Esophagus (tissue), 2 donors: ENCODE results near the gene STK11IP. TPM values are rescaled to one million over a fixed set of nuclear protein-coding genes. Genes with fewer than 3 reads are reported as not detected.

Source experiments
- H3K27ac ChIP-seq, 2 donors: one replicate each; pipeline ENCODE4 v1.5.1; 2013; ENCODE audit warnings: low read depth in 2 of 2, mild to moderate bottlenecking in 2 of 2, inconsistent platforms in 1 of 2, low read length in 1 of 2, moderate library complexity in 1 of 2
- H3K27me3 ChIP-seq, 2 donors: one replicate each; pipeline ENCODE4 v1.6.1; 2013; ENCODE audit warnings: low read length in 2 of 2, control low read depth in 1 of 2, mild to moderate bottlenecking in 1 of 2; ENCODE audit not compliant: insufficient read depth in 2 of 2, control insufficient read depth in 1 of 2
- H3K36me3 ChIP-seq, 2 donors: one replicate each; pipeline ENCODE4 v1.6.1; 2013; ENCODE audit warnings: low read length in 1 of 2; ENCODE audit not compliant: control insufficient read depth in 2 of 2, insufficient read depth in 2 of 2
- H3K4me1 ChIP-seq, 2 donors: one replicate each; pipeline ENCODE4 v1.6.1; 2013; ENCODE audit warnings: low read length in 1 of 2; ENCODE audit not compliant: control insufficient read depth in 2 of 2, insufficient read depth in 2 of 2
- H3K4me3 ChIP-seq, 2 donors: one replicate each; pipeline ENCODE4 v1.5.1; 2013; ENCODE audit warnings: low read length in 2 of 2, mild to moderate bottlenecking in 2 of 2, low read depth in 1 of 2, moderate library complexity in 1 of 2
- H3K9me3 ChIP-seq, 2 donors: one replicate each; pipeline ENCODE4 v1.6.1; 2013; ENCODE audit warnings: mild to moderate bottlenecking in 2 of 2, low read depth in 1 of 2, low read length in 1 of 2, moderate library complexity in 1 of 2; ENCODE audit not compliant: control insufficient read depth in 2 of 2, insufficient read depth in 1 of 2
- WGBS, 2 donors: extraction: QIAGEN DNeasy Blood & Tissue Kit; methylation state at CpG; one replicate each; pipeline ENCODE4 v1.1.7; 2013; 5-methylcytosine and 5-hydroxymethylcytosine counted together
- polyA plus RNA-seq, 2 donors: library from polyadenylated mRNA; stranded (reverse); fragments of 200-250 nt; gene quantifications; one replicate each; pipeline ENCODE4 v1.2.3, GENCODE V29; 2013
- donor health status: healthy with polysubstance abuse.
- donor health status: Bipolar disorder and iron deficiency.

Gene STK11IP
- polyA plus RNA-seq, 2 donors = 17.0 to 25.5 TPM

GRCh38 chr2:219625179-219625578 lies 27.5 kb downstream of the STK11IP start:
- 93 to 95% methylated on average over 5 of the region's 5 CpGs for WGBS, 2 donors
- peaks cover 0 to 4% of the 10 kb centered on the region in 2 donors for H3K27me3 ChIP-seq
- no peaks in the 10 kb centered on the region for H3K9me3 ChIP-seq
- no peak overlapping the region for H3K4me3 ChIP-seq
- H3K27ac ChIP-seq = no peak overlapping the region
- H3K4me1 ChIP-seq = peaks cover 1 to 2% of the 10 kb centered on the region in 2 donors
- H3K36me3 ChIP-seq = no peaks in the 10 kb centered on the region

- Histone ChIP-seq H3K9me3 (no peaks in the 10 kb centered on the region), H3K36me3 (no peaks in the 10 kb centered on the region), H3K4me1 (peaks cover 1 to 2% of the 10 kb centered on the region in 2 donors), H3K4me3 (no peak overlapping the region), H3K27ac (no peak overlapping the region), H3K27me3 (no peaks in the 10 kb centered on the region)
- WGBS, 2 donors = 80 to 83% methylated on average over 8 of the region's 8 CpGs
These were observed 28.9 kb downstream of the STK11IP start for GRCh38 chr2:219626540-219626939.

DNA sequence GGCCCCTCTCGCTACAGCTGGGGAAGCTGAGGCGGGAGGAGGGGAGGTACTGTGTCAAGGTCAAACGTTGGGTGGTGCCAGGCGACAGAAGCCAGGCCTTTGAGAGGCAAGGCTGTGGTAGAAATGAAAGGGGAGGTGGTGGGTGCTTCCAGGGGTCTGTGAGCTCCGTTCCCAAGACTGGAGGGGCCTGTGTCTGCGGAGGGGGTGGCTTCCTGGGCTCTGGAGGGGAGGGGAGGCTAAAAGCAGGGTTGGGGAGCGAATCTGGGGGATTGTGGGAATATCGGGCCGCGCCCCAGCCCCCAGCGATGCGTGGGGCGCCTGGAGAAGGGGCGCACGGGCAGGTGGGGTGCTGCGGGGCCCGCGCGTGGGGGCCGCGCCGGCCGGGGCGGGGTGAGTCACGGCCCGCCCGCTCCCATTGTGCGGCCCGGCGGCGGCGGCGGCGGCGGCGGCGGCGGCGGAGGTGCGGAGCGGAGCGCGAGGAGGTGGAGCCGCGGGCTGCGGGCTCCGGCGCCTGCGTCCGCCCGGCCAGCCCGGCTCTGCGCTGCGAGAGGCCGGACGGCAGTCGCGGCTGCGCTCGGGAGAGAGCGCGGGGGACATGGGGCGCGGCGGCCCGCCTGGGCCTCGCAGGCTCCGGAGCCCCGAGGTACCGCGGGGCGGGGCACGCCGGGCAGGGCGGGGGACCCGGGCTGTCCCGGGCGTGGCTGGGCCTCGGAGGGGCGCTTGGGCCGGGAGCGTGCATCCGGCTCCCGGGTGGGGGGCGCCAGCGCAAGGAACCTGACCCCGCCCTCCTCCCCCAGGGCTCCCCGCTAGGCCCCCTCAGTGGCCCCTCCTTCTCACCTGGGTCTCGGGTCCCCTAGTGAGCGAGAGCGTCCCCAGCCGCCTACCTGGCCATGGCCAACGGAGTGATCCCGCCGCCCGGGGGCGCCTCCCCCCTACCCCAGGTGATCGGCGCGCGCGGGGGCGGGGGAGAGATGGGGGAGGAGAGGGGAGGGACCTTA lies 29.7 kb downstream of the STK11IP start, which contains the start of gene SLC4A3:
Gene SLC4A3, plus strand, starts transcription at position 528 of the 998 bp plus-strand sequence. Its CDS starts 363 bp downstream, at position 891.
- no peaks in the 10 kb centered on the region for H3K27me3 ChIP-seq
- H3K27ac ChIP-seq = no peak within 1 kb of the TSS
- no peaks in the 10 kb centered on the region for H3K9me3 ChIP-seq
- 3 to 8% methylated on average over 26 to 103 of the region's 103 CpGs for WGBS, 2 donors
- H3K4me1 ChIP-seq = peaks cover 1 to 2% of the 10 kb centered on the region in 2 donors
- peak within 1 kb of the TSS; percentile 47 to 58 for H3K4me3 ChIP-seq
- no peaks in the 10 kb centered on the region for H3K36me3 ChIP-seq

GRCh38 chr2:219628235-219628985 lies 30.8 kb downstream of the STK11IP start:
- no peaks in the 10 kb centered on the region for H3K27me3 ChIP-seq
- H3K4me3 ChIP-seq = peak overlapping the region in 1 of 2 donors; percentile 58

GRCh38 chr2:219628986-219629901 lies 31.6 kb downstream of the STK11IP start:
- Histone ChIP-seq H3K27me3 (no peaks in the 10 kb centered on the region), H3K4me3 (no peak overlapping the region), H3K4me1 (peaks cover 1 to 2% of the 10 kb centered on the region in 2 donors), H3K9me3 (no peaks in the 10 kb centered on the region), H3K27ac (no peak overlapping the region), H3K36me3 (no peaks in the 10 kb centered on the region)
- WGBS, 2 donors = 78 to 84% methylated on average over 15 to 16 of the region's 16 CpGs

More at GRCh38 chr2:219628235-219628985, 30.8 kb downstream of the STK11IP start:
- Histone ChIP-seq H3K9me3 (no peaks in the 10 kb centered on the region), H3K4me1 (peaks cover 1 to 2% of the 10 kb centered on the region in 2 donors), H3K36me3 (no peaks in the 10 kb centered on the region), H3K27ac (no peak overlapping the region)
- 83% methylated on average over 25 to 26 of the region's 26 CpGs for whole genome bisulfite sequencing, 2 donors

DNA sequence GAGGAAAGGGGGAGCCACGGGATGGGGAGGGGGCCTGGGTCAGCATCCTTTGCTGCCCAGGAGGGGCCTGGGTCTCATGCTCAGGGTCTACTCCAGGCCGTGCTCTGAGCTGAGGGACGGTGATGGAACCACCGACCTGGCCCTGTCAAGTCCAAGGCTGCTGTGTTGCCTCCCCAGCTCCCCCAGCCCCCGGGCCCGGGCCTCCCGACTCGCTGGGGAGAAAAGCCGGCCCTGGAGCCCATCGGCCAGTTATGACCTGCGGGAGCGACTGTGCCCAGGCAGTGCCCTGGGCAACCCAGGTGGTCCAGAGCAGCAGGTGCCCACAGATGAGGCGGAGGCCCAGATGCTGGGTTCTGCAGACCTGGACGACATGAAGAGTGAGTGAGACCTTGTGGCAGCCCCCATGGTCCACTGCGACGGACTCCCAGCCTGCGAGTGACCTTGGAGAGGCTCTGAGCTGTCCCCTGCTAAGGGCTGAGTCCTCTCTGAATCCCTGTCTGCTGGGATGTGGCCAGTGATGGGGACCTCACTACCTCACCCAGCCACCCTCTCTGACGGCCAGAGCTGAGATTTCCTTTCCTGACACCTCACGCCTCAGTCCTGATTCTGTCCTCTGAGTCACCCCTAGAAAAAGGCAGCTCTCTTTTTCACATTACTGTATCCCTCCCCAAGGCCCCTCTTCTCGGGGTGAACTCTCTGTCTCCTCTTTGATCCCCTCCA lies 32.5 kb downstream of the STK11IP start:
- no peak overlapping the region for H3K4me3 ChIP-seq
- WGBS, 2 donors = 84 to 85% methylated on average over 19 to 20 of the region's 20 CpGs
- peaks cover 0 to 2% of the 10 kb centered on the region in 2 donors for H3K4me1 ChIP-seq
- H3K36me3 ChIP-seq = no peaks in the 10 kb centered on the region
- no peaks in the 10 kb centered on the region for H3K9me3 ChIP-seq
- H3K27ac ChIP-seq = no peak overlapping the region
- no peaks in the 10 kb centered on the region for H3K27me3 ChIP-seq

GRCh38 chr2:219630770-219631405 lies 33.2 kb downstream of the STK11IP start:
- no peaks in the 10 kb centered on the region for H3K9me3 ChIP-seq
- no peaks in the 10 kb centered on the region for H3K36me3 ChIP-seq
- H3K4me1 ChIP-seq = peaks cover 0 to 2% of the 10 kb centered on the region in 2 donors
- 78 to 81% methylated on average over 17 of the region's 17 CpGs for WGBS, 2 donors
- H3K27me3 ChIP-seq = no peaks in the 10 kb centered on the region
- H3K4me3 ChIP-seq = no peak overlapping the region
- no peak overlapping the region for H3K27ac ChIP-seq

- H3K27me3 ChIP-seq = no peaks in the 10 kb centered on the region
- no peak overlapping the region for H3K27ac ChIP-seq
- peaks cover 0 to 2% of the 10 kb centered on the region in 2 donors for H3K4me1 ChIP-seq
- WGBS, 2 donors = 87% methylated on average over 9 of the region's 9 CpGs
- no peaks in the 10 kb centered on the region for H3K9me3 ChIP-seq
- no peaks in the 10 kb centered on the region for H3K36me3 ChIP-seq
- H3K4me3 ChIP-seq = no peak overlapping the region
These were observed 33.8 kb downstream of the STK11IP start for GRCh38 chr2:219631406-219631891.
